ENCODE measurements around the gene MCAM. TPM values are rescaled to one million over a fixed set of nuclear protein-coding genes. Genes with fewer than 3 reads are reported as not detected.
A peak's percentile ranks its signal among the peaks of the same experiment; 100 is the strongest.

The MCAM gene
- total RNA-seq, 1 experiment from 2014 or later = 124 TPM

DNA sequence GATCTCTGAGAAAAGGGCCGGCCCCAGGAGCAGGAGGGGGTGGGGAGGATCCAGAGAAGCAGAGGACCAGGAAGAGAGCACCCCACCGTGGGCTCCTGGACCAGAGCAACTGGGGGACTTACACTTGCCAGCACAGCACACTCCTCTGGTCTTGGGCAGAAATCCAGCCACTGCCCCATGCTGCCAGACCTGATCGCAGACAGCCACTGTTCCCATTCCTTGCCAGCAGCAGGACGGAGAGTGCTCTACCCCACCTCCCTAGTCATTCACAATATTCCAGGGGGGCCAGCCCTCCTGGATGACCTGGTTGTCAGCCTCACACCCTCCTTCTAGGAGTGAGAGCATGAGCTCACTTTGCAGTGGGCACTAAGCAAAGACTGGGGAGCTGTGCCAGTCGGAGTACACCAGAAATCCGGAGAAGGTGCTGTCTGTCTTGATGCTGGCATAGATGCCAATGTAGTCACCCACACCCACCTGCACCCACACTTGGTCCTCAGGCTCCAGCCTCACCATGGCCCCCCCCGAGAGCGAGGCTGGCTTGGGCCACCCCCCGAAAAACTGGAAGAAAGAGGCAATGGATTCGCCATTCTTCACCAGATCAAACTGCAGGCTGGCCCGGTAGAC, 22.1 kb upstream of the MCAM start:
- no peaks in the 10 kb centered on the region for H3K27me3 ChIP-seq (ENCODE audit: low read length)
- no peaks in the 10 kb centered on the region for H3F3A ChIP-seq (ENCODE audit: low read length, unreplicated experiment)
- CTCF ChIA-PET = interaction anchor here (0.6 to 1.6 kb wide), 14 partner anchors 9 to 1092 kb away, joined by 3 to 29 read pairs (median 5); partner anchors contain the start of genes DPAGT1 and USP2
- TF ChIP-seq, protein P1, sequence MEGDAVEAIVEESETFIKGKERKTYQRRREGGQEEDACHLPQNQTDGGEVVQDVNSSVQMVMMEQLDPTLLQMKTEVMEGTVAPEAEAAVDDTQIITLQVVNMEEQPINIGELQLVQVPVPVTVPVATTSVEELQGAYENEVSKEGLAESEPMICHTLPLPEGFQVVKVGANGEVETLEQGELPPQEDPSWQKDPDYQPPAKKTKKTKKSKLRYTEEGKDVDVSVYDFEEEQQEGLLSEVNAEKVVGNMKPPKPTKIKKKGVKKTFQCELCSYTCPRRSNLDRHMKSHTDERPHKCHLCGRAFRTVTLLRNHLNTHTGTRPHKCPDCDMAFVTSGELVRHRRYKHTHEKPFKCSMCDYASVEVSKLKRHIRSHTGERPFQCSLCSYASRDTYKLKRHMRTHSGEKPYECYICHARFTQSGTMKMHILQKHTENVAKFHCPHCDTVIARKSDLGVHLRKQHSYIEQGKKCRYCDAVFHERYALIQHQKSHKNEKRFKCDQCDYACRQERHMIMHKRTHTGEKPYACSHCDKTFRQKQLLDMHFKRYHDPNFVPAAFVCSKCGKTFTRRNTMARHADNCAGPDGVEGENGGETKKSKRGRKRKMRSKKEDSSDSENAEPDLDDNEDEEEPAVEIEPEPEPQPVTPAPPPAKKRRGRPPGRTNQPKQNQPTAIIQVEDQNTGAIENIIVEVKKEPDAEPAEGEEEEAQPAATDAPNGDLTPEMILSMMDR (conservative IDR thresholded peaks at IDR 0.05; ENCODE audit: low read depth, low read length) = no peak
- TF ChIP-seq EZH2 (IDR thresholded peaks at IDR 0.05; ENCODE audit: low read length, unreplicated experiment) = no peak
- no peak for TF ChIP-seq EZH2phosphoT487 (IDR thresholded peaks at IDR 0.05; ENCODE audit: borderline replicate concordance, low read length)
- no peak overlapping the region for H2AFZ ChIP-seq (ENCODE audit: low read length)
- DNase-seq (no peak), ATAC-seq (no peak)
- BruUV-seq (replicated peaks) = no TSS peak
- no peaks in the 10 kb centered on the region for H3K9me3 ChIP-seq (ENCODE audit: low read length)
- H3K27ac ChIP-seq (ENCODE audit: low read length) = no peak overlapping the region
- no peaks in the 10 kb centered on the region for H3K36me3 ChIP-seq (ENCODE audit: low read depth, low read length)
- POLR2A ChIA-PET (ENCODE audit: unreplicated experiment) = no interaction called here
- peaks cover 37% of the 10 kb centered on the region for H3K4me1 ChIP-seq (ENCODE audit: insufficient read depth, low read length)
- H3K9ac ChIP-seq (ENCODE audit: low read length) = no peak overlapping the region
- H4K20me1 ChIP-seq (ENCODE audit: low read length) = 0 out of 2 replicates have a peak, but pooled peaks cover 5% of the 10 kb centered on the region
- H3K79me2 ChIP-seq (ENCODE audit: low read length) = peaks cover 30% of the 10 kb centered on the region
- intact Hi-C loops (cut with micrococcal nuclease) = loop anchor here (1.0 kb wide), 1 partner anchor 35 kb away; no protein-coding TSS in a partner anchor
- H3K4me2 ChIP-seq (ENCODE audit: low read length) = no peak overlapping the region
- H3K4me3 ChIP-seq (ENCODE audit: low read length) = 0 out of 2 replicates have a peak overlapping the region, but pooled peaks have one; percentile 1
- H3K9me2 ChIP-seq (replicated peaks; ENCODE audit: low read length) = no peaks in the 10 kb centered on the region

GRCh38 chr11:119338318-119338890, 21.5 kb upstream of the MCAM start:
- H3K9ac ChIP-seq (ENCODE audit: low read length) = no peak overlapping the region
- peak overlapping the region; percentile 1; the same call in 1 of the 2 replicates for H3K4me3 ChIP-seq (ENCODE audit: low read length)
- H3K9me3 ChIP-seq (ENCODE audit: low read length) = no peaks in the 10 kb centered on the region
- no peaks in the 10 kb centered on the region for H3K27me3 ChIP-seq (ENCODE audit: low read length)
- no peaks in the 10 kb centered on the region for H3K36me3 ChIP-seq (ENCODE audit: low read depth, low read length)
- no TSS peak for BruUV-seq (replicated peaks)
- H3K9me2 ChIP-seq (replicated peaks; ENCODE audit: low read length) = no peaks in the 10 kb centered on the region
- intact Hi-C loops (cut with micrococcal nuclease) = loop anchor here (1.0 kb wide), 1 partner anchor 36 kb away; no protein-coding TSS in a partner anchor
- no peak overlapping the region for H3K27ac ChIP-seq (ENCODE audit: low read length)
- no peak overlapping the region for H2AFZ ChIP-seq (ENCODE audit: low read length)
- CTCF ChIA-PET = interaction anchor here (0.6 to 1.6 kb wide), 23 partner anchors 9 to 1091 kb away, joined by 3 to 29 read pairs (median 4); partner anchors contain the start of genes CBL, DPAGT1 and USP2
- peaks cover 42% of the 10 kb centered on the region for H3K4me1 ChIP-seq (ENCODE audit: insufficient read depth, low read length)
- peak overlapping the region; percentile 96 for H3K4me2 ChIP-seq (ENCODE audit: low read length)
- ATAC-seq (peak; percentile 44), DNase-seq (peak; percentile 91)
- POLR2A ChIA-PET (ENCODE audit: unreplicated experiment) = interaction anchor here (0.6 to 1.0 kb wide), 5 partner anchors 14 to 240 kb away, joined by 3 to 18 read pairs (median 4); partner anchors contain the start of gene USP2
- no peak for TF ChIP-seq EZH2 (IDR thresholded peaks at IDR 0.05; ENCODE audit: low read length, unreplicated experiment)
- TF ChIP-seq, protein P1 (conservative IDR thresholded peaks at IDR 0.05; ENCODE audit: low read depth, low read length) = peak; percentile 95
- peaks cover 30% of the 10 kb centered on the region for H3K79me2 ChIP-seq (ENCODE audit: low read length)
- 0 out of 2 replicates have a peak, but pooled peaks cover 5% of the 10 kb centered on the region for H4K20me1 ChIP-seq (ENCODE audit: low read length)
- H3F3A ChIP-seq (ENCODE audit: low read length, unreplicated experiment) = no peaks in the 10 kb centered on the region
